ENCODE data around the gene OSMR. TPM values are rescaled to one million over a fixed set of nuclear protein-coding genes. Genes with fewer than 3 reads are reported as not detected.

The OSMR gene
- total and polyA plus RNA-seq, 2 of the 13 experiments (the other 11 are each of a cell fraction or from before 2014, with no cell fraction given), result 21.3 to 86.5 TPM

DNA sequence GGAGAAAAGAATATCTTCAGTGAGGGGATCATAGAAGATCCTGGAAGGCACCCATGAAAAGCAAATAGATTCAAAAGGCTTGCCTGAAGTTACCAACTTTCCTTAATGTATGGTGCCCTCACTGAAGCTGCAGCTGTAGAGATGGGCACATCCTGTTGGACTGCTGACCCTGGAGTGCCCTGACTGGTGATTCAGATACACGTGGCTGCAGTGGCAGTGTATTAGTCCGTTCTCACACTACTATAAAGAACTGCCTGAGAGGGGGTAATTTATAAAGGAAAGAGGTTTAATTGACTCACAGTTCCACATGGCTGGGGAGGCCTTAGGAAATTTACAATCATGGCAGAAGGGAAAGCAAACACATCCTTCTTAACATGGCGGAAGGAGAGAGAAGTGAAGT, 80.3 kb downstream of the OSMR start:
- H2AFZ ChIP-seq (ENCODE audit: low read length), result no peak overlapping the region
- no peak for ATAC-seq
- H3K79me2 ChIP-seq (ENCODE audit: insufficient read depth, low read length), result no peaks in the 10 kb centered on the region
- TF ChIP-seq ZFY (CRISPR knock-in tag; IDR thresholded peaks at IDR 0.05) (no peak), ZNF138 (CRISPR knock-in tag; IDR thresholded peaks at IDR 0.05; ENCODE audit: low read depth) (no peak), ZNF441 (CRISPR knock-in tag; IDR thresholded peaks at IDR 0.05; ENCODE audit: borderline replicate concordance) (no peak), EP300 (IDR thresholded peaks at IDR 0.05; ENCODE audit: low read depth in 2 of 2, low read length in 2 of 2) (no peak), EP300 (CRISPR knock-in tag; IDR thresholded peaks at IDR 0.05; ENCODE audit: borderline replicate concordance) (no peak), ZNF703 (CRISPR knock-in tag; IDR thresholded peaks at IDR 0.05; ENCODE audit: borderline replicate concordance) (no peak), ZFP37 (CRISPR knock-in tag; IDR thresholded peaks at IDR 0.05; ENCODE audit: borderline replicate concordance) (no peak), ELF3 (CRISPR knock-in tag; IDR thresholded peaks at IDR 0.05) (no peak), ZNF292 (CRISPR knock-in tag; IDR thresholded peaks at IDR 0.05; ENCODE audit: borderline replicate concordance, low read depth) (no peak), ZNF598 (CRISPR knock-in tag; IDR thresholded peaks at IDR 0.05; ENCODE audit: borderline replicate concordance) (no peak), ZNF367 (CRISPR knock-in tag; IDR thresholded peaks at IDR 0.05; ENCODE audit: borderline replicate concordance) (no peak), PBX2 (CRISPR knock-in tag; IDR thresholded peaks at IDR 0.05) (no peak), RBM39 (IDR thresholded peaks at IDR 0.05; ENCODE audit: low read depth, low read length, poor library complexity, severe bottlenecking) (no peak), CENPT (CRISPR knock-in tag; IDR thresholded peaks at IDR 0.05; ENCODE audit: low read depth) (no peak), JUND (CRISPR knock-in tag; IDR thresholded peaks at IDR 0.05) (no peak)
- TF ChIP-seq, protein P1, sequence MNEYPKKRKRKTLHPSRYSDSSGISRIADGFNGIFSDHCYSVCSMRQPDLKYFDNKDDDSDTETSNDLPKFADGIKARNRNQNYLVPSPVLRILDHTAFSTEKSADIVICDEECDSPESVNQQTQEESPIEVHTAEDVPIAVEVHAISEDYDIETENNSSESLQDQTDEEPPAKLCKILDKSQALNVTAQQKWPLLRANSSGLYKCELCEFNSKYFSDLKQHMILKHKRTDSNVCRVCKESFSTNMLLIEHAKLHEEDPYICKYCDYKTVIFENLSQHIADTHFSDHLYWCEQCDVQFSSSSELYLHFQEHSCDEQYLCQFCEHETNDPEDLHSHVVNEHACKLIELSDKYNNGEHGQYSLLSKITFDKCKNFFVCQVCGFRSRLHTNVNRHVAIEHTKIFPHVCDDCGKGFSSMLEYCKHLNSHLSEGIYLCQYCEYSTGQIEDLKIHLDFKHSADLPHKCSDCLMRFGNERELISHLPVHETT (CRISPR knock-in tag; conservative IDR thresholded peaks at IDR 0.05), result no peak
- TF ChIP-seq, protein P2, sequence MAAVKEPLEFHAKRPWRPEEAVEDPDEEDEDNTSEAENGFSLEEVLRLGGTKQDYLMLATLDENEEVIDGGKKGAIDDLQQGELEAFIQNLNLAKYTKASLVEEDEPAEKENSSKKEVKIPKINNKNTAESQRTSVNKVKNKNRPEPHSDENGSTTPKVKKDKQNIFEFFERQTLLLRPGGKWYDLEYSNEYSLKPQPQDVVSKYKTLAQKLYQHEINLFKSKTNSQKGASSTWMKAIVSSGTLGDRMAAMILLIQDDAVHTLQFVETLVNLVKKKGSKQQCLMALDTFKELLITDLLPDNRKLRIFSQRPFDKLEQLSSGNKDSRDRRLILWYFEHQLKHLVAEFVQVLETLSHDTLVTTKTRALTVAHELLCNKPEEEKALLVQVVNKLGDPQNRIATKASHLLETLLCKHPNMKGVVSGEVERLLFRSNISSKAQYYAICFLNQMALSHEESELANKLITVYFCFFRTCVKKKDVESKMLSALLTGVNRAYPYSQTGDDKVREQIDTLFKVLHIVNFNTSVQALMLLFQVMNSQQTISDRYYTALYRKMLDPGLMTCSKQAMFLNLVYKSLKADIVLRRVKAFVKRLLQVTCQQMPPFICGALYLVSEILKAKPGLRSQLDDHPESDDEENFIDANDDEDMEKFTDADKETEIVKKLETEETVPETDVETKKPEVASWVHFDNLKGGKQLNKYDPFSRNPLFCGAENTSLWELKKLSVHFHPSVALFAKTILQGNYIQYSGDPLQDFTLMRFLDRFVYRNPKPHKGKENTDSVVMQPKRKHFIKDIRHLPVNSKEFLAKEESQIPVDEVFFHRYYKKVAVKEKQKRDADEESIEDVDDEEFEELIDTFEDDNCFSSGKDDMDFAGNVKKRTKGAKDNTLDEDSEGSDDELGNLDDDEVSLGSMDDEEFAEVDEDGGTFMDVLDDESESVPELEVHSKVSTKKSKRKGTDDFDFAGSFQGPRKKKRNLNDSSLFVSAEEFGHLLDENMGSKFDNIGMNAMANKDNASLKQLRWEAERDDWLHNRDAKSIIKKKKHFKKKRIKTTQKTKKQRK (IDR thresholded peaks at IDR 0.05; ENCODE audit: low read length), result no peak
- TF ChIP-seq, protein P3, sequence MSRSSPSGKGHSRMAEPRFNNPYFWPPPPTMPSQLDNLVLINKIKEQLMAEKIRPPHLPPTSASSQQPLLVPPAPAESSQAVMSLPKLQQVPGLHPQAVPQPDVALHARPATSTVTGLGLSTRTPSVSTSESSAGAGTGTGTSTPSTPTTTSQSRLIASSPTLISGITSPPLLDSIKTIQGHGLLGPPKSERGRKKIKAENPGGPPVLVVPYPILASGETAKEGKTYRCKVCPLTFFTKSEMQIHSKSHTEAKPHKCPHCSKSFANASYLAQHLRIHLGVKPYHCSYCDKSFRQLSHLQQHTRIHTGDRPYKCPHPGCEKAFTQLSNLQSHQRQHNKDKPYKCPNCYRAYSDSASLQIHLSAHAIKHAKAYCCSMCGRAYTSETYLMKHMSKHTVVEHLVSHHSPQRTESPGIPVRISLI (CRISPR knock-in tag; IDR thresholded peaks at IDR 0.05; ENCODE audit: borderline replicate concordance), result no peak
- peaks cover 8% of the 10 kb centered on the region for H3K4me1 ChIP-seq (ENCODE audit: insufficient read depth, low read length)
- intact Hi-C loops (cut with micrococcal nuclease; ENCODE audit: unreplicated experiment) (no loop called here), in situ Hi-C loops (cut with HindIII; ENCODE audit: extremely low pct_ligation_motif_present, low pct_unique_long_range_greater_than_20kb) (no loop called here)
- no peak overlapping the region for H3K4me3 ChIP-seq (replicated peaks in 1 of 3; ENCODE audit: insufficient read depth in 1 of 3, low read depth in 2 of 3, low read length in 3 of 3)
- no peak overlapping the region for H3K27ac ChIP-seq (ENCODE audit: extremely low read length, insufficient read depth, low read length)
- CTCF ChIA-PET (ENCODE audit: low intra/inter-chr PET ratio, low total read pairs), result no interaction called here
- no peak for FAIRE-seq
- WGBS (ENCODE audit: low lambda C conversion rate), result 100% methylated on average over 3 of the region's 3 CpGs
- H4K20me1 ChIP-seq (ENCODE audit: insufficient read depth, low read length), result peaks cover 5% of the 10 kb centered on the region; the same call in 1 of the 2 replicates
- no peak overlapping the region for H3K4me2 ChIP-seq (ENCODE audit: low read depth, low read length)
- no peak overlapping the region for H3K9ac ChIP-seq (ENCODE audit: insufficient read depth, low read depth, low read length)
- H3K36me3 ChIP-seq (replicated peaks in 1 of 2; ENCODE audit: control insufficient read depth in 1 of 2, insufficient read depth in 2 of 2, low read length in 2 of 2), result peaks cover 9 to 48% of the 10 kb centered on the region in 2 experiments
- no peak for DNase-seq (ENCODE audit: low spot score)
- POLR2A ChIA-PET, result no interaction called here
- H3K9me3 ChIP-seq (ENCODE audit: low read length), result no peaks in the 10 kb centered on the region
- no TSS peak for BruUV-seq (replicated peaks)
- no peaks in the 10 kb centered on the region for H3K27me3 ChIP-seq (ENCODE audit: control insufficient read depth in 1 of 2, insufficient read depth in 2 of 2, low read length in 2 of 2)
